GM19025 (cell line): ENCODE data around the gene FGFR3.
A peak's percentile ranks its signal among the peaks of the same experiment; 100 is the strongest.
"Not testable (repeated sequence)": the region's sequence is repeated elsewhere in the genome, so short reads cannot be mapped to it uniquely, and the experiment has no call there.

Source experiments
- ATAC-seq: cut with Tn5 transposase; IDR thresholded peaks from one replicate; pipeline ENCODE4 v1.9.1; 2021; ENCODE audit warnings: mild to moderate bottlenecking, low read depth, moderate library complexity; ENCODE audit not compliant: unreplicated experiment

The FGFR3 gene

DNA sequence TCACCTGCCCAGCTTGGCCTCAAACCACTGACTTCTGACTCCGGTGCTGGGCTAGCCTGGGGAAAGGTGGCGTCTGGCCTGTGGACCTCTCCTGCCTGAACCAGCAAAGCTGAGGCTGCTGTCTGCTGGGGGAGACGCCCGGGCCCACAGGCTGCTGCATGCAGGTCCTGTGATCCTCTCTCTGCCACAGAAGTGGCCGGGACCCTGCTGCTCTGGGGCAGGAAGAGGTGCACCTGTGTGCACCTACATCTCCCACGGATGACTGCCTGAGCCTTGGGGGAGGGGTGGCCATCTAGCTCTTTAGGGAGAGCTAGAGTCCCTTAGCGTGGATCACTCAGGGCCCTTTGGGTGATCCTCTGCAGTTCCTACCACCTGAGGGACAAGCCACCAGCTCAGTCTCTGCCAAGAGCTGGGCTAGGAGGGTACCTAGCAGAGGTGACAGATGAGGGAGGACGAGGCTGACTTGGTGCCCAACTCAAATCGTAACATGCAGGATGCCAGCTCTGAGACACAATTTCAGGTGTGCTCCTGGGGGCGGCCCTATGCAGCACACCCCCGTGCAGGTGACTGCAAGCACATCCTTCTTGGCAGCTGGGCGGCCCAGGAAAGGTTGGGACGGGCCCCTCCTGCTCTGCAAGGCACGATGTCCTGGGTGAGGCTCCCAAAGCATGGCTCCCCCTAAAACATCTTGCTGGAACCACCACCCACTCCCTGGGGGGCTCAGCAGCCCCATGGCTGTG is 40.4 kb downstream of the FGFR3 start:
- ATAC-seq, result no peak

DNA sequence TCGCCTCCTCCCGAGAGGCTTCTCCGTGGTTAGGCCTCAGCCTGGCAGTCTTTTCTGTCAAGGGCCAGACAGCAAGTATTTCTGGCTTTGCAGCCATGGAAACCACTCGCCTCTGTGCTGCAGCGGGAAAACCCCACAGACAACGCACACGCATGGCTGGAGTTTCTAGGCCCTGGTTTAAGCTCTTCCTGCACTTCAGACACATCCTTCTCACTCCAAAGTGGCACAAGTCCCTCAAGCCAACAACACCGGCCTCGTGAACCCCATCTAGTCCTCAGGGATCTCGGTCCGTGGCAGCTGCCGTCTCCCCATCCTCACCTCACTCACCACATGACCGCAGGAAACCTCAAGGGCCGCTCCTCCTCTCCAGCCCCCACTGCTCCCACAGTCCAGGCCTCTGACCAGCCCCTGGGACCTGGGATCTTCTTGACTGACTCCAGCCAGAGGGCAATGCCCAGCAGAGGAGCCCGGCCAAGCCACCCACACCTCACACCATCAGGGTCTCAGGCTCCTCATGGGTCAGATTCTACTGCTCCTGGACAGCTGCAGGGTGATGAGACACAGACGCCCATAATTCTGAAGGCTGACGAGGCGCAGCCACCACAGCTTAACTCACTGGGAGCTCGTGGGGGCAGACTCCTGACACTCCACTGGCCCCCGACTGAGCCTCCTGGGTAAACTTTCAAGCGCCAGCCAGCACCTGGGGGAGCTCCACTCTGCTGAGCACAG is 41.1 kb downstream of the FGFR3 start:
- peak; percentile 77 for ATAC-seq

GRCh38 chr4:1835836-1836235 is 42.7 kb downstream of the FGFR3 start:
- not testable (repeated sequence) for ATAC-seq

- ATAC-seq, result no peak
Measured at GRCh38 chr4:1836650-1837049, 43.6 kb downstream of the FGFR3 start.

DNA sequence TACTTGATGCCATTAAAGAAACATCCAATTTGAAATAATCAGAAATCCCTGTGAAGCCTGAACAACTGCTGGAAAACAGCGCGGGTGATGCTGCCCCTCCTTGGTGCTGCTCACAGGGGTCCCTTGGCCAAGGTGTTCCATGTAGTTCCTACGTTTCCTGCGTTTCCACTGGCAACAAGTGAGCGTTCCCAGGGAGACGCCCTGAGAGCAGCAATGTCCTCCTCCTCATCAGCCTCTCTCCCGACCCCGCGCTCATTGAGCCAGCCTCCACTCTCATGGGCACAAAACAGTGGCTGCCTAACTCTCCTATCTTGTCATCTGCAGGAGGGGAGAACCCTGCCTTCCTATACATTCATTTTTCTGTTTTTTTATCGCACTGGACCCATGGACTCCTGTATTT is 44.0 kb downstream of the FGFR3 start:
- ATAC-seq, result no peak

DNA sequence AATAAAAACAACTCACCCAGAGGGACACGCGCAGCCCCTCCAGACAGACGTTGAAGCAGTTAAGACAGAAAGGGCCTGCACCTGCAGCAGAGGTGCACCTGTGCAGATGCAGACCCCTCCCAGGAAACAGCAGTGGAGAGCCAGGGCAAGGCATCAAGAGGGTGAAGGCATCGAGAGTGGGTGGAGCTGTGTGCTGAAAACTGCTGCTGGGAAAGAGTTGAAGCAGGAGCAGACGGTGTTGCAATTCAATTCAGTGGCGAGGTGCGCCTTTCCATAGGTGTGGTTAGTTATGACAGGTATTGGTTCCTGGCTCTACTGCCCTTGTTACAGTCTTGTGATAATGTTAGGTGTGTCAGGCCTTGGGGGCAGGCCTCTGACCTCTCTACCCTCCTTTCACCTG is 46.2 kb downstream of the FGFR3 start:
- no peak for ATAC-seq

DNA sequence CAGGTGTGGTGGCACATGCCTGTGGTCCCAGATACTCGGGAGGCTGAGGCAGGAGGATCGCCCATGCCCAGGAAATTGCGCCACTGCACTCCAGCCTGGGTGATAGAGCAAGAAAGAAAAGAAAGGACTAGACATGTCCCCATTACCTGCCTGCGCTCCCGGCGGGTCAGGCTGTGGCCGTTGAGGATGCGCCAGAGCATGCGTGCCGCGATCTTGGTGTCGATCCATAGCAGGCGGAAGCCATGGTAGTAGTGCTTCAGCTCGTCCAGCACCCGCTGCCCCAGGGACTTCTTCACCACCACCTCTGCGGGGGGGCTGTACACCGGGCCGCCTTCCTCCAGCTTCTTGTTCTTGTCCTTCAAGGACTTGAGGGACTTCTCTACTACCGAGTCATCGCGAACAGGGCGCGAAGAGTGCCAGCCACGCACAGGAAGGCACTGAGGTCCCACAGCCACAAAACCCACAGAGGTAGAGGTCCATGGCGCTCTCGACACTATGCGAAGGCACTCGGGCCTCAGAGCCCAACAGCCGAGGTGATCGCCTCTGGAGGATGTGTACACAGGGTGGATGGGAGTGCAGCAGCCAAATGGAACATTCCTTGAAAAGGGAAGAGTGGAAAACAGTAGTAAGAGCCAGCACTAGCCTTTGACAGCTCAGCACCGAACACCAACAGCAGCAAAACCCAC is 48.3 kb downstream of the FGFR3 start:
- ATAC-seq, result no peak

DNA sequence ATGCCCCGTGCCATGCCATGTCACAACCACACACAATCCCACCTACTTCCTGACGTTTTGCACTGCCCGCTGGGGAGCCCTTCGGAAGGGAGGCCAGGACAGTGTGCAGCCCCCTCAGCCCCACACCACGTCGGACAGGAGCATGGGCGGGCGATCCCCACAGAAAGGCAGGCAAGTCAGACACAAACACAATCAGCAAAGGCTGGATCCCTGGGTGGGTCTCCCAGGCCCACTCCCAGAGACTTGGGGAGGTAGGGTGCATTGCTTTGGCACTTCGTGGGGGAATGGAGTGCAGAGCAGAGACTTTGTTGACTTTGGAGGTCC is 48.8 kb downstream of the FGFR3 start:
- ATAC-seq, result no peak

DNA sequence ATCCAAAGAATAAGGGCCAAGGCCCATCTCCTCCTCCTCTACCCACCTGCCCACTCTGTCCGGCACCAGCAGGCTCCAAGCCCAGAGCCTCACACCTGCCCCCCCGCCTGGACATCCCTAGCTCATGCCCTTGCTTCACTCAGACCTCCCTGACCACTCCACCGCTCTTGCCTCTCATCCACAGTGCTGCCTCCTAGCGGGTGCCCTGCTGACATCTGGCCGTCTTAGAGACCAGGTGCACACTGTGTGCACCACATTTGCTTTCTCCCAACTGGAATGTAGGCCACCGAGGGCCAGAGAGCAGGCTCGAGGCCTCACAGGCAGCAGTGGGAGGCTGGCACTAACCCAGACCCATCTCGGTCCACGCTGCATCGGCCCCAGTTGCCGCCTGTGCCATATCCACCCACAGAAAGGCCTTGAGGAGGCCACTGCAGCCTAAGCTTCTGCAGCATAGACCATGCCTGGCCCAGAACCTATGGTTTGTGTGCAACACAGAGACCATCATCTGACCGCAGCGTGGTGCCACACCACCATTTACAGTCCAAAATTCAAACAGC is 49.3 kb downstream of the FGFR3 start:
- ATAC-seq, result no peak

GRCh38 chr4:1842993-1843448 is 49.9 kb downstream of the FGFR3 start:
- ATAC-seq, result no peak

GRCh38 chr4:1843852-1844251 is 50.8 kb downstream of the FGFR3 start:
- ATAC-seq, result no peak

DNA sequence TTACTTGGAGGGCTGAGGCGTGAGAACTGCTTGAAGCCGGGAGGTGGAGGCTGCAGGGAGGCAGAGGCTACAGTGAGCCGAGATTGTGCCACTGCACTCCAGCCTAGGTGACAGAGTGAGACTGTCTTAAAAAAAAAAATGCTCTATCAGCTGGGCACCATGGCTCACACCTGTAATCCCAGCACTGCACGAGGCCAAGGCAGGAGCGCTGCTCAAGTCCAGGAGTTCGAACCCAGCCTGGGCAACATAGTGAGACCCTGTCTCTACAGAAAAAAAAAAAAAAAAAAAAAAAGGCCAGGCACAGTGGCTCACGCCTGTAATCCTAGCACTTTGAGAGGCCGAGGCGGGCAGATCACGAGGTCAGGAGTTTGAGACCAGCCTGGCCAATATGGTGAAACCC is 51.5 kb downstream of the FGFR3 start:
- ATAC-seq, result not testable (repeated sequence)

GRCh38 chr4:1846580-1846979 is 53.5 kb downstream of the FGFR3 start:
- no peak for ATAC-seq

- no peak for ATAC-seq
Measured at GRCh38 chr4:1850276-1850675, 57.2 kb downstream of the FGFR3 start.

GRCh38 chr4:1851160-1851559 is 58.1 kb downstream of the FGFR3 start:
- no peak for ATAC-seq

- ATAC-seq, result no peak
Measured at GRCh38 chr4:1851575-1852410, 58.7 kb downstream of the FGFR3 start.

DNA sequence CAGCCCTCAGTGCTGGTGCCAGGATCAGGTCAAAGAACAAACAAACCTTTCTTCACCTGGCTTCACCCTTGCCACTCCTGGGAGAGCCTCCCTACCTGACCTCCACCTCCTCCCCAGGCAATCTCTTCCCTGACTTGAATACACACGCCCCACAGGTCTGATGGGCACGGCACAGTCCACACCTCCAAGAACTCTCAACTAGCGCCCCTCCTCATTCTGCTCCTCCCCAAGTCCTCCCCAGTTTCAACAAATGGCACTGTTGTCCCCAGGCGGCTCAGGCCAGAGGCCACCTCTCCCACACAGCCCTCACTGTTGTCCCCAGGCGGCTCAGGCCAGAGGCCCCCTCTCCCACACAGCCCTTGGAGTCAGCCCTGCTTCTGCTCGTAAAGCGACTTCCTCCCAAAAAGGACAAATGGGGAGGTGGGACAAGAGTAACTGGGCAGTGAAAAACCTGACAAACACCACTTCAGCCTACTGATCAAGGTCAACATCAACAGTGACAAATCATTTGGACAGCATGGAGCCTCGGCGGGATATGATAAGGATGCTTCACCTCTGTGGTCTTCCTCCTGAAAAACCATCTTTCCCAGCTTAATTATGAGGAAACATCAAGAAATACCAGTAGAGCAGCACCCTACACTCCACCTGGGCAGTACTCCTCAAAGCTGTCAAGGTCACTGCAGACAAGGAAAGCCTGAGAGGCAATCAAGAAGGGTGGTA is 60.0 kb downstream of the FGFR3 start:
- ATAC-seq, result no peak

DNA sequence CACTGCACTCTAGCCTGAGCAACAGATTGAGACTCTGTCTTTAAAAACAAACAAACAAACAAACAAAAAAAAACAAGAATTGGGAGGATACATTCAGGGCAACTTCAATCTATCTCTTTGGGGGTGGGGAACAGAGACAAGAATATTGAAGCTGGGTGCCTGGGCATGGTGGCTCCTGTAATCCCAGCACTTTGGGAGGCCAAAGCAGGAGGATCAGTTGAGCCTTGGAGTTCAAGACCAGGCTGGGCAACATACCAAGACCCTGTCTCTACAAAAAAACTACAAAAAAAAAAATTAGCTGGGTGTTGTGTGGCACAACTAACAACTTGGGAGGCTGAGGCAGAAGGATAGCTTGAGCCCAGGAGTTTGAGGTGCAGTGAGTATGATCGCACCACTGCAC is 61.7 kb downstream of the FGFR3 start:
- ATAC-seq, result no peak

DNA sequence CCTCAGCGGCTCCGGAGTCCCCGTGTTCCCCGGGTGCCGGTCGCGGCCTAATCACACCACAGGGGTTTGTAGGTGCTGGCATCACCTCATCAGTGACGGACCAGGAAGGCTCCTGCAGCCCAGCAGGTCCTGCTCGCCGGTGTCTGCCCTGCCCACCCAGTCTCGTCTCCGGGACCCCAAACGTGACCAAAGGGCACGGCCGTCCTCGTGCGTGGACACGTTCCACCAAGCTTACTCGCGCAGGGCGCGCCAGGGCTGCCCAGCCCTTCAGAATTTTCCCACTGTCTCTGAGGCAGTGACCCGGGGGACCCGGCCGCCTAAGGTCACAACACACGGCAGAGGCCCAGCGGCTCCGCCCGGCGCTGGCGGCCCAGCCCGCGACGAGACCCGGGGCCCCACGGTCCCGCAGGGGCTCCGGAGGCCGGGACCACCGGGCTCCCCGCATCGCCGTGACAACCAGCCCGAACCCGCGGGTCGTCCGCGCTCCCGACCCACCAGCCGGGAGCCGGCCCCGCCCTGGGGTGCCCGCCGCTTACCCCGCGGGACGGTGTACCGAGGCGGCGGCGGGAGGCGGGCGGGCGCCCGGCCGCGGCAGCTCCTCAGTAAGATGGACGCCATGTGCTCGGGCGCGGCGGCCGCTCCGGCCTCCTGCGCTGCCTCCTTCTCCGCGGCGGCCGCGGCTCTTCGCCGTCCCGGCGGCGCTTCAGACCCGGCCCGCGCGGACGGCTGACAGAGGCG is 62.4 kb downstream of the FGFR3 start:
- peak; percentile 6 for ATAC-seq
